WERI-Rb-1 (cell line): ENCODE results near the gene MIS12.

Source experiments
- DNase-seq: peaks from one replicate; pipeline ENCODE4 v3.0.0-alpha.2; 2020
- H3K27ac ChIP-seq: fragments of 250-450 bp; sonication (Bioruptor Pico); 2 replicates; pipeline ENCODE4 v1.5.1; 2020; ENCODE audit warnings: mild to moderate bottlenecking, moderate library complexity
- H3K27me3 ChIP-seq: fragments of 250-450 bp; sonication (Bioruptor Pico); 2 replicates; pipeline ENCODE4 v1.5.1; 2021; ENCODE audit warnings: mild to moderate bottlenecking, low read depth, moderate library complexity; ENCODE audit not compliant: insufficient read depth, severe bottlenecking
- H3K36me3 ChIP-seq: fragments of 250-450 bp; sonication (Bioruptor Pico); 2 replicates; pipeline ENCODE4 v1.5.1; 2020; ENCODE audit warnings: mild to moderate bottlenecking, moderate library complexity
- H3K4me3 ChIP-seq: 2 replicates; pipeline ENCODE4 v1.5.1; 2011; ENCODE audit warnings: low read depth, mild to moderate bottlenecking, control low read depth, low read length
- H3K9me3 ChIP-seq: fragments of 250-450 bp; sonication (Bioruptor Pico); 2 replicates; pipeline ENCODE4 v1.5.1; 2021; ENCODE audit warnings: mild to moderate bottlenecking, moderate library complexity; ENCODE audit not compliant: severe bottlenecking
- CTCF ChIP-seq: IDR thresholded peaks from 2 replicates; pipeline ENCODE4 v1.5.1; 2011; ENCODE audit warnings: low read depth, mild to moderate bottlenecking, control low read depth, inconsistent platforms, low read length

Gene MIS12

DNA sequence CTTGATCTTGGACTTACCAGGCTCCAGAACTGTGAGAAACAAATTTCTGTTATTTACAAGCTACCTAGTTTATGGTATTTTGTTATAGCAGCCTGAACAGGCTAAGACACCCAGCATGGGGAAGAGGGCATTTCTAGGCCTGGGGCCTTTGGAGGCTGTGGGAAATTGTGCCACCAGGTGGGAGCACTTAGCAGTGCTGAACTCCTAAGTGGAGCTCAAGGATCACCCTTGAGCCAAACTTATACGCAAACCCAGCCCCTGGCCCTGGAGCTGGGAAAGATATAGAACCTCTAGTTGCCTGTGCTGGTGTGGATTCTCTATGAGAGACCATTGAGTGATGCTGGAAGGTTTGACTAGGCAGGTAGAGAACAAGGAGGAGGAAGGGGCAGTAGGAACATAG, 36.1 kb downstream of the MIS12 start:
- Histone ChIP-seq H3K27ac (no peak overlapping the region), H3K9me3 (no peaks in the 10 kb centered on the region), H3K36me3 (no peaks in the 10 kb centered on the region), H3K27me3 (no peaks in the 10 kb centered on the region), H3K4me3 (no peak overlapping the region)
- TF ChIP-seq CTCF: peak; percentile 10; the same call in 1 of the 2 replicates
- DNase-seq: no peak

DNA sequence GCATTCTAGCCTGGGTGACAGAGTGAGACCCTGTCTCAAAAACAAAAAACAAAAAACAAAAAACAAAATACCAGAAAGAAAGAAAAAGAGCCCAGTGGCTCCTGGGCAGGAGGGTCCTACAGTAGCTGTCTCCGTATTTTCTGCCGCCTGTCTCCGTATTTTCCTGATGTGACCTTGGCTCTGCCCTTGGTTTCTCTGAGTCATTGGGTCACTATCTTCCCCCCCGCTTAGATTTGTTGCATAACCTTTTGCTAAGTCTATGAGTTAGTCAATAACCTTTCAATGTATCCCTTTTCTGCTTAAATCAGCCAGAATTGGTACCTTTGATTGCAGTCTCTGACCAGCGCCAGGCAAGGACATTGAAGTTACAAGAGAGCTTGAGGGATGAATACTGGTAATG, 36.9 kb downstream of the MIS12 start:
- no peak for DNase-seq
- Histone ChIP-seq H3K27me3 (no peaks in the 10 kb centered on the region), H3K4me3 (no peak overlapping the region), H3K9me3 (no peaks in the 10 kb centered on the region), H3K27ac (no peak overlapping the region), H3K36me3 (no peaks in the 10 kb centered on the region)
- no peak for TF ChIP-seq CTCF

DNA sequence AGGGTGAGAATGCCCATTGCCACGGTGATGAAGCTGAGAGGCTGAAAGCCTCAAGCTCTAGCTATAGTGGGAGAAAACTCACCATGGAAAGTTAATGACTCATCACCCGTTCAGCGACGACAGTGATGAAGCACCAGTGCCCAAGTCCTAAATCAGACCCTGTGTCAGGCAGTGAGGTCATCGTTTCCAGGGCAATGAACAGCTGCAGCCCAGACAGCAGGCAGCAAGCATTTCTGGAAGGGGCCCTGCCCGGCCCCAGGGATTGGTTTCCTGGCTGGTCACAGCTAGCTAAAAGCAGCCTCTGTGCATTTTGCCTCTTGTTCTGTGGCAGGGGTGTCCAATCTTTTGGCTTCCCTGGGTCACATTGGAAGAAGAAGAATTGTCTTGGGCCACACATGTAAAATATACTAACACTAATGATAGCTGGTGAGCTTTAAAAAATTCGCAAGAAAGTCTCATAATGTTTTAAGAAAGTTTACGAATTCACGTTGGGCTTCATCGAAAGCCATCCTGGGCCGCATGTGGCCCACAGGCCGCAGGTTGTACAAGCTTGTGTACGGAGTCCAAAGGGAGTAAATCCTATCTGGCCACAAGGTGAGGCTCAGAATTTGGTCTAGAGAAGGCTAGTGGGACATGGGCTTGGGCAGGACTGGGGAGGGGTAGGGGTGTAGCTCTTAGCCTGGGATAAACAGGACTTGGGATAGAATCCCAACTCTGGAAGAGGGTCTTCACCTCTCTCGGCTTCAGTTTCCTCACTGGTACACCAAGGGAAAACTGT, 40.6 kb downstream of the MIS12 start:
- no peaks in the 10 kb centered on the region for H3K36me3 ChIP-seq
- no peaks in the 10 kb centered on the region for H3K9me3 ChIP-seq
- H3K27ac ChIP-seq: no peak overlapping the region
- H3K4me3 ChIP-seq: no peak overlapping the region
- H3K27me3 ChIP-seq: no peaks in the 10 kb centered on the region
- DNase-seq: peak; percentile 62
- TF ChIP-seq CTCF: no peak

DNA sequence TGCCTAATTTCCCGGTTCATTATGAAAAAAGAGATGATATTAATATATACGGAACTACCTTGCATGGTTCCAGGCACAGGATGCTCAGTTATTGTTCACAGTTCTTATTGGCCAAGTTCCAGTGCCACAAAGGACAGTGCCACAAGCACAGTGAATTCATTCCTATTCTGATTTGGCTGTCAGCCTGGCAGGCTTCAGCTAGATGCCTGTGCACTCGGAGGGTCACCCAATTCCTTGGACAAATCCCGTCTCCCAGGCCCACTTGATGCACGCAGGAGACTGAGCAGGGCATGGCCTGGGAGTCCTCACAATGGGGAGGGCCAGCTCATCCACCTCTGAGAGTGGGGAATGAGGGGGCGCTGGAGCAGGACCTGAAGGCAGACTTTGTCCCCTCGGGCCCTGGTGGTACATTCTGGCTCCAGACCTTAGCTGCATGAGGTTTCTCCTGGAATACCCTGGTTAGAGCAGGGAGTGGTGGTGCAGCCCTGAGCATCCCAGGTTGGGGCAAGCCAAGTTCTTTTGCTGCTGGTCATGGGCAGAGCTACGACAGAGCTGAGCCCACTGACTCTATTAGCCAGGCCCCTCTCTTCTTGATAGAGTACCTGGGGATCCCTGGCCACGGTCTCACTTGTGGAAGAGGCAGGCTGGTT, 41.4 kb downstream of the MIS12 start:
- no peak for DNase-seq
- H3K27ac ChIP-seq: no peak overlapping the region
- TF ChIP-seq CTCF: no peak
- H3K9me3 ChIP-seq: no peaks in the 10 kb centered on the region
- H3K27me3 ChIP-seq: no peaks in the 10 kb centered on the region
- no peaks in the 10 kb centered on the region for H3K36me3 ChIP-seq
- no peak overlapping the region for H3K4me3 ChIP-seq

DNA sequence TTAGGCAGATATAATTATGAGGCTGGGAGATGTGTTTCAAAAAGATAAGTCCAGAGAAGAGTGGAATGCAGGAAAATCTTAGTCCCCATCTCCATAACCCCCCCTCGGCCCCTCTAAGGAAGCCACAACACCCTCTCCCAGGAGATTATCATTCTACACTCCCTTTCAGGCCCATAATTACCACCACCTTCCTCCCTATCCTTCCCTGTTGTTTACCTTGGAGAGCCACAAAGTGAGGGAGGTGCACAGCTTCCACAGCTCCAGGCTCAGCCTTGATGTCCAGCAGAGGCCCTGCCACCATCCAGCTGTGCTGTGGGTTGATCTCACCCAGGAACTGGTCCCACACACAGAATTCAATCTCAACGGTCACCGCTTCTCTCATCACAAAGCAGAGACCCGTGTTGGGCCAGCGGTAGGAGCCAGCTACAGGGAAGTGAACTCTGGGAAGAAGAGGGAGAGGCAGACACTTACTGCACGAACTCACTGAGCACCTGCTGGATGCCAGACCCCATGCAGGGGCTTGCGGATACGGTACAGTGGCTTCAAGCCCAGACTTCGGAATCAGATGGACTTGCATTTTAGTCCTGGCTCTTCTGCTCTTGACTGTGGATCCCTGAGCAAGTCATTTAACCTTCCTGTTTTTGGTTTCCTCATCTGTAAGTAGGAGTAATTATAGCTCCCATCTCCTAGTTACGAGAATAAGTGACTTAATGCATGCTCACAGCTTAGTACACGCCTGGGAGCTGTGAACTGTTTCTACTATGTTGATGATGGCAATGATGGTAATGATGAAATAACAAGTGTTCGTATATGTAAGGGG, 44.1 kb downstream of the MIS12 start:
- H3K27me3 ChIP-seq: no peaks in the 10 kb centered on the region
- TF ChIP-seq CTCF: no peak
- no peak for DNase-seq
- H3K36me3 ChIP-seq: no peaks in the 10 kb centered on the region
- H3K4me3 ChIP-seq: no peak overlapping the region
- H3K9me3 ChIP-seq: no peaks in the 10 kb centered on the region
- H3K27ac ChIP-seq: no peak overlapping the region
